Measurements from ENCODE around the gene MAGI2. TPM values are rescaled to one million over a fixed set of nuclear protein-coding genes. Genes with fewer than 3 reads are reported as not detected.

The MAGI2 gene
- total RNA-seq, 1 donor from 2014 or later: 4.0 TPM

- TF ChIP-seq CTCF (IDR thresholded peaks at IDR 0.05): no peak
- no peak overlapping the region for H3K4me3 ChIP-seq
- no peaks in the 10 kb centered on the region for H3K27me3 ChIP-seq
- no peak for DNase-seq (ENCODE audit: low spot score in 2 of 2)
- no peak overlapping the region for H3K27ac ChIP-seq
- peaks cover 0 to 13% of the 10 kb centered on the region in 2 donors for H3K9me3 ChIP-seq
- H3K36me3 ChIP-seq: no peaks in the 10 kb centered on the region
- no peaks in the 10 kb centered on the region for H3K4me1 ChIP-seq
- intact Hi-C loops (cut with DNase I): no loop called here
These were observed 212.0 kb downstream of the MAGI2 start for GRCh38 chr7:79241288-79242060.

DNA sequence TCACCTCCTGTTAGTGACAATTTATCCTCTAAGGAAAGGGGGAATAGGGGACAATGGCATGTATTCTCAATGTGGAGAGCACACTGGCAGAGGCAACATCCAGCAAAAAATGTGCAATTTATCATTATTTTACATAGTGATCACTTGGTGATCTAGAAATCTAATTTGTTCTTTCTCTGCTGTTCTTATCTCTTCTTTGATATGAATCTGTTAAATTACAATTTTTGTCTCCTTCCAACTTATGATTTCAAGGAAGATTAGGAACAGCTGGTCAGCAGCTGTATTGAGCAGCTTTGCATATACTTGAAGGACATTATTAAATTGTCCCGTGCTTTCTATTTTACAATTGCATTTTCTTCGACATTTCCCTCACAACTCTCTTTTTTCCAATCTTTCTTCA, 213.1 kb downstream of the MAGI2 start:
- TF ChIP-seq CTCF (IDR thresholded peaks at IDR 0.05): no peak
- intact Hi-C loops (cut with DNase I): no loop called here
- H3K27me3 ChIP-seq: no peaks in the 10 kb centered on the region
- no peak for DNase-seq (ENCODE audit: low spot score in 2 of 2)
- H3K4me1 ChIP-seq: no peaks in the 10 kb centered on the region
- no peak overlapping the region for H3K27ac ChIP-seq
- no peak overlapping the region for H3K4me3 ChIP-seq
- no peaks in the 10 kb centered on the region for H3K36me3 ChIP-seq
- peaks cover 0 to 11% of the 10 kb centered on the region in 2 donors for H3K9me3 ChIP-seq

DNA sequence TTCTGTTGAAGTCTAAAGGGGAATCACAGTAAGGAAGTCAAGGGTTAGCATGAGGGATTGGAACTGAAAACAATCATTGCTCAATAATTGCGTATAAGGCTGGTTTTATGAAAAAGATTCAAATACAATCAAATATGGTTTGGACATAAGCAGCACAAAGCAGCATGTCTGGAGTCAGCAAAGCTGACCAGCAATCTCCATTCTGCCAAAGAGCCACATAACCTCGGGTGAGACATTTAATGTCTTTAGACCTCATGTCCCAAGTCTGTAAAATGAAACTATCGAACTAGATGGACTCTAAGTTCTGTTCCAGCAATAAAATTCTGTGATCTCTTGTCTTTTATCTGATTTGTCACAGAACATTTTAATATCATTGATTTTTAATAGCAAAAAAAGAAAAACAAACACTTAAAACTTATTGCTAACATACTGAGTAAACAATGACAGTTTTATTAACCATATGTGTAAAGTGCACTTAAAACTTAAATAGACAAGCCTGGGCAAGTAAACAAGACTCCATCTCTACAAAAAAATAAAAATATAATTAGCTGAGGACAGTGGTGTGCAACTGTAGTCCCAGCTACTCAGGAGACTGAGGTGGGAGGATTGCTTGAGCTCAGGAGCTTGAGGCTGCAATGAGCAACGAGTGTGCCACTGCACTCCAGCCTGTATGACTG, 217.0 kb downstream of the MAGI2 start:
- H3K9me3 ChIP-seq: peaks cover 0 to 11% of the 10 kb centered on the region in 2 donors
- TF ChIP-seq CTCF (IDR thresholded peaks at IDR 0.05): no peak
- H3K27me3 ChIP-seq: no peaks in the 10 kb centered on the region
- intact Hi-C loops (cut with DNase I): no loop called here
- no peak overlapping the region for H3K4me3 ChIP-seq
- no peaks in the 10 kb centered on the region for H3K36me3 ChIP-seq
- H3K27ac ChIP-seq: no peak overlapping the region
- no peaks in the 10 kb centered on the region for H3K4me1 ChIP-seq
- DNase-seq (ENCODE audit: low spot score in 2 of 2): no peak

DNA sequence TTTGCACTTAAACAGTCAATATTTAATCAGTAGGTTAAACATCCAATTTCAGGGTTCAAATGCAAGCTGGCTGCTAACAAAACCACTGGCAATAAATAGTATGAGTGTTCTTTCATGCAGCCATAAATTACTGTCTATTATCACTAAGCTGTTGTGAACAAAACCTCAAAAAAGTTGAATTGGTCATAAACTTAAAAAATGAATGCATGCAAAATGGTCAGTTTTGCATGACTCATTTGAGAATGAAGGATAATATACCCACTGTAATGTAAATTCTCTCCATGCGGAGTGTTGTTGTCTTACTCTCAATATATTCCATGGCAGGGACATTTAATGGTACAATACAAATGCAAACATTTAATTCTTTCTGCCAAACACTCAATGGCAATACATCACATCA, 226.4 kb downstream of the MAGI2 start:
- Histone ChIP-seq H3K4me3 (no peak overlapping the region), H3K4me1 (no peaks in the 10 kb centered on the region), H3K9me3 (no peaks in the 10 kb centered on the region), H3K36me3 (no peaks in the 10 kb centered on the region), H3K27me3 (no peaks in the 10 kb centered on the region), H3K27ac (no peak overlapping the region)
- TF ChIP-seq CTCF (IDR thresholded peaks at IDR 0.05): no peak
- intact Hi-C loops (cut with DNase I): no loop called here
- DNase-seq (ENCODE audit: low spot score in 2 of 2): no peak

DNA sequence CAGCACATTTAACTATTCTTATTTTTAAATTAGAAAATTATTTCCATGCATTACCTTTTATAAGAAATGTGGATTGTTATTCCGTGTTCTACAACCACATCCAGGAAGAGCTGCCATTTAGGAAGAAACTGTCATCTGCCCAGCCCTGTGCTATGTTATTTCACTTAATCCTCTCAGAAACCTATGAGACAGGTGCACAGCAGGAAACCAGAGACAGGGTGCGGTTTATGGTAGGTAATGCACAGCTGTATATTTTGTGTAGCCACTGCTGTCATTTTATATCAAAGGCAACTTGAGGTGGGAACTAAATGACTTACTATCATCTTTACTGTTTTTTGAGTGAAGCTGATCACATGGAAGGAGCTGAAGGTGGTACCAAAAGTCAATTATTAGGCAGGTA, 232.3 kb downstream of the MAGI2 start:
- no peaks in the 10 kb centered on the region for H3K36me3 ChIP-seq
- H3K27ac ChIP-seq: no peak overlapping the region
- no peak overlapping the region for H3K4me3 ChIP-seq
- DNase-seq (ENCODE audit: low spot score in 2 of 2): no peak
- no peaks in the 10 kb centered on the region for H3K9me3 ChIP-seq
- no peak for TF ChIP-seq CTCF (IDR thresholded peaks at IDR 0.05)
- intact Hi-C loops (cut with DNase I): no loop called here
- no peaks in the 10 kb centered on the region for H3K27me3 ChIP-seq
- no peaks in the 10 kb centered on the region for H3K4me1 ChIP-seq

Data from ascending aorta (tissue), 2 donors.